DND-41 (cell line): ENCODE data around the gene PKHD1.

Experiments
- ATAC-seq: fragments of 200-7000 bp; cut with Tn5 transposase; 3 replicates; pipeline ENCODE4 v1.9.1; 2021; ENCODE audit warnings: low read depth; ENCODE audit not compliant: insufficient read depth
- DNase-seq: peaks from one replicate; pipeline ENCODE4 v3.0.0-alpha.2; 2020
- H2AFZ ChIP-seq: 2 replicates; pipeline ENCODE4 v1.6.0; 2012; ENCODE audit warnings: low read depth, low read length
- H3K27ac ChIP-seq: 2 replicates; pipeline ENCODE4 v1.5.1; 2012; ENCODE audit warnings: low read length, inconsistent platforms
- H3K27me3 ChIP-seq: fragments of 200-600 bp; sonication (generic); 2 replicates; pipeline ENCODE4 v1.6.0; 2012; ENCODE audit warnings: low read length, mild to moderate bottlenecking, inconsistent platforms; ENCODE audit not compliant: insufficient read depth, poor library complexity
- H3K36me3 ChIP-seq: 2 replicates; pipeline ENCODE4 v1.5.1; 2012; ENCODE audit warnings: low read length, inconsistent platforms; ENCODE audit not compliant: insufficient read depth
- H3K4me1 ChIP-seq: 2 replicates; pipeline ENCODE4 v1.5.1; 2012; ENCODE audit warnings: mild to moderate bottlenecking, low read length; ENCODE audit not compliant: insufficient read depth
- H3K4me2 ChIP-seq: 2 replicates; pipeline ENCODE4 v1.6.0; 2012; ENCODE audit warnings: mild to moderate bottlenecking, moderate library complexity, low read length, inconsistent platforms; ENCODE audit not compliant: insufficient read depth
- H3K4me3 ChIP-seq, 2 experiments: fragments of 200-600 bp in 1 of 2; shearing (Covaris generic) in 1 of 2; 2 replicates each; pipeline ENCODE4 v1.5.1; 2012 to 2016; ENCODE audit warnings: inconsistent platforms in 2 of 2, low read length in 2 of 2, mild to moderate bottlenecking in 2 of 2, low read depth in 1 of 2, moderate library complexity in 1 of 2
- H3K79me2 ChIP-seq: 2 replicates; pipeline ENCODE4 v1.6.0; 2012; ENCODE audit warnings: low read length, inconsistent platforms; ENCODE audit not compliant: insufficient read depth
- H3K9ac ChIP-seq: 2 replicates; pipeline ENCODE4 v1.6.0; 2012; ENCODE audit warnings: low read depth, mild to moderate bottlenecking, inconsistent platforms, low read length, moderate library complexity
- H3K9me3 ChIP-seq: 2 replicates; pipeline ENCODE4 v1.5.1; 2012; ENCODE audit warnings: low read length, moderate library complexity, mild to moderate bottlenecking, inconsistent platforms; ENCODE audit not compliant: insufficient read depth, severe bottlenecking
- H4K20me1 ChIP-seq: 2 replicates; pipeline ENCODE4 v1.6.0; 2012; ENCODE audit warnings: low read length; ENCODE audit not compliant: insufficient read depth
- CTCF ChIP-seq: IDR thresholded peaks from 2 replicates; pipeline ENCODE4 v1.5.1; 2012; ENCODE audit warnings: borderline replicate concordance, low read length, moderate library complexity, mild to moderate bottlenecking; ENCODE audit not compliant: poor library complexity, severe bottlenecking; ENCODE audit errors: extremely low read depth
- EZH2 ChIP-seq: IDR thresholded peaks from 3 replicates; pipeline ENCODE4 v1.6.1; 2012; ENCODE audit warnings: borderline replicate concordance, low read depth, mild to moderate bottlenecking, moderate library complexity, low read length, inconsistent platforms; ENCODE audit not compliant: severe bottlenecking

PKHD1 gene

GRCh38 chr6:51842061-51842803 is 245.2 kb downstream of the PKHD1 start:
- Histone ChIP-seq H3K9me3 (no peaks in the 10 kb centered on the region), H3K4me1 (no peaks in the 10 kb centered on the region), H3K36me3 (no peaks in the 10 kb centered on the region), H3K9ac (no peak overlapping the region), H3K27ac (no peak overlapping the region), H3K4me3 (no peak overlapping the region), H3K79me2 (no peaks in the 10 kb centered on the region), H4K20me1 (no peaks in the 10 kb centered on the region), H2AFZ (no peak overlapping the region), H3K27me3 (no peaks in the 10 kb centered on the region), H3K4me2 (no peak overlapping the region)
- no peak for DNase-seq
- no peak for ATAC-seq
- no peak for TF ChIP-seq EZH2
- TF ChIP-seq CTCF = no peak

GRCh38 chr6:51841626-51842025 is 245.8 kb downstream of the PKHD1 start:
- no peaks in the 10 kb centered on the region for H3K4me1 ChIP-seq
- no peak for ATAC-seq
- H3K9ac ChIP-seq = no peak overlapping the region
- no peaks in the 10 kb centered on the region for H4K20me1 ChIP-seq
- no peaks in the 10 kb centered on the region for H3K9me3 ChIP-seq
- TF ChIP-seq CTCF = no peak
- TF ChIP-seq EZH2 = no peak
- no peak overlapping the region for H3K4me3 ChIP-seq
- H3K36me3 ChIP-seq = no peaks in the 10 kb centered on the region
- H3K27ac ChIP-seq = no peak overlapping the region
- no peak for DNase-seq
- H2AFZ ChIP-seq = no peak overlapping the region
- H3K79me2 ChIP-seq = no peaks in the 10 kb centered on the region
- H3K4me2 ChIP-seq = no peak overlapping the region
- H3K27me3 ChIP-seq = no peaks in the 10 kb centered on the region

- DNase-seq = no peak
- H4K20me1 ChIP-seq = no peaks in the 10 kb centered on the region
- no peaks in the 10 kb centered on the region for H3K9me3 ChIP-seq
- ATAC-seq = no peak
- no peak overlapping the region for H3K27ac ChIP-seq
- H3K36me3 ChIP-seq = no peaks in the 10 kb centered on the region
- H3K27me3 ChIP-seq = no peaks in the 10 kb centered on the region
- TF ChIP-seq EZH2 (no peak), CTCF (no peak)
- H3K4me2 ChIP-seq = no peak overlapping the region
- no peaks in the 10 kb centered on the region for H3K4me1 ChIP-seq
- H3K79me2 ChIP-seq = no peaks in the 10 kb centered on the region
- H2AFZ ChIP-seq = no peak overlapping the region
- no peak overlapping the region for H3K9ac ChIP-seq
- no peak overlapping the region for H3K4me3 ChIP-seq
Measured at GRCh38 chr6:51839726-51840374, 247.6 kb downstream of the PKHD1 start.
